AML-193 (cell line): Measurements from ENCODE around the gene TTYH3.
"Not testable (repeated sequence)": the region's sequence is repeated elsewhere in the genome, so short reads cannot be mapped to it uniquely, and the experiment has no call there.

Source experiments
- DNase-seq, 2 experiments: peaks; one replicate each; lab custom pipeline; 2025; lab: John Stamatoyannopoulos, UW

TTYH3 gene

DNA sequence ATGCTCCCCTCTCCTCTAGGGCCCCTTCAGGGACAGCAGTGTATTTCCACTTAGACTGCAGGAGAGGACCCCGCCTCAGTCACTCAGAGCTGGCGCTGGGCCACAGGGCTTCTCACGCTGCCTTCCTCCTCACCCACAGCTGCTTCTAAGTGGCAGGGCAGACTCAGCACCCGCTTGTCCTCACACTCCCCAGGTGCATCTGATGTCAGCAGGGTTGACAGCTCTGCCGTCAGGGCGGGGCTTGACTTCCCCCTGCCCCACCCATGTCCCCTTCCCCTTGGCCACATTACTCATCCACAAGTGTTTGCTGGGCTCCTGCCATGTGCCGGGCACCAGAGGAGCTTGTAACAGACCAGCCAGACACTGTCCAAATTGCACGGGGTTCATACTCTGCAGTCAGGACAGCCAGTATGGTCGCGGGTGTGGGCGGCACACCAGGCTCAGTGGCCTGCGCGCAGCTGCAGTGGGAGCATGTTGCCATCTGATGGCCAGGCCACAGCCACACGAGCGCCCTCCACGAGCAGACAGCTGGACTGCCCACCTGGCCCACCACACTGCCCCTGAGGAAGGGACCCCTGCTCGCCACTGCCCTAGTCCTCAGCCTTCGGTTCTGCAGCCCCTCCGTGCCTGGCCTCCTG, 29.3 kb upstream of the TTYH3 start:
- no peak for DNase-seq

DNA sequence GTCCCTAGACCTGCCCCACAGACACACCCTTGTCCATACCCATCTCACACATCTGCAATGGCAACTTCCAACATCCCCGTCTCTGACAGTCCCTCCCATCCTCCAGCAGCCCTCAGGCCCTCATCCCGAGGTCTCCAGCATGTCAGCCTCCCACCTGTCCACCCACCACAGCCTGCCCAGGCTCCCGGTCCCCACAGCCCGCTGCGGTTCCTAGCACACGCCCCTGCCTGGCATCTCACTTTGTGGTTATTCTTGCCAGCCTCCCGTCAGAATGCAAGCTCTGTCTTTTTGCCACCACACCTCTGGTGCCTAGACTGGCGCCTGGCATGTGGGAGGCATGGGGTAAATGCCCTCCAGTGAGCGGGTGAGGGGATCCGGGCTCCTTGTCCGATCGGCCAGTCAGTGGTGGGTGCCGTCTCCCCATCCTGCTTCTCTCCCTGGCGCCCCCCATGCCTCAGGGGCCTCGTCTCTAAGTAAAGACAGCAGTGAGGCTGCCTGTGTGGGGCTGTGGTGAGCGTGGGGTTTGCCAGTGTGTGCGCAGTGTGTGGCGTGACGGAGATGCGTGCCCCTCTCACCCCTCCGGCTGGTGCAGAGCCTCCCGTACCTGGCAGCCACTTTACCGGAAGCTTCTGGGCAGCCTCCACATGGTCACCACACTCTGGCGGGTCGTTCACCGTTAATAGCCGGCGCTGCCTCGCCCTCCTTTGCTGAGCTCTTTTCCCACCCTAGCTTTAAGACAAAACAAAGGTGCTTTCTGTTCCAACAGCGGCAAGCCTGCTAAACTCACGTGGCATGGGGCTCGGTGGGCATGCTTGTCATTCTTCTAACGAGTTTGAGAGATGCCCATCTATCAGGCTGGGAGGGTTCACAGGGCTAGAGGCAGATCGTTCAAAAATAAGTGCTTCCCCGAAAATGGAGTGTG, 28.5 kb upstream of the TTYH3 start:
- no peak for DNase-seq

DNA sequence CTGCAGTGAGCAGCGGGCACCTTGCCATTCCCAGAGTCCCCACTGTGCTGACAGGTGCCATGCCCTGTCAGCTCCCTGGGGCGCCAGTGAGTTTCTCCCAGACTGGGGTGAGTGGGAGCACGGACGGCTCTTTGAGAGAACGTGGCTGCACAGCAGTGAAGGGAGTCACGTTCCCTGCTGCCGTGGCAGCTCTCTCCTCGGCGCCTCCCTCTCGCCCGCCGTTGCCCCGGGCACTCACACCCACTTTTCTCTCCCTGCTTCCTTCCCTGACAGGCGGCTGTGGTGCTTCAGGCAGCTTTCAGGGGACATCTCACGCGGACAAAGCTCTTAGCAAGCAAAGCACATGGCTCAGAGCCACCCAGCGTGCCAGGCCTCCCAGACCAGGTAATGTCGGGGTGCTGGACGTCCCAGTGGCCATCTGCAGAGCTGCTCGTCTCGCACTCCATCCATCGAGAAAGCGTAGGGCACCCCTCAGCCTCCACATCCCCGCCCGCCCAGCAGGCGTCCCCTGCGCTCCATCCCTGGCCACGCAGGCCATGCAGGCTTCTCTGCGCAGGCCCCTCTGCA, 27.1 kb upstream of the TTYH3 start:
- no peak for DNase-seq

DNA sequence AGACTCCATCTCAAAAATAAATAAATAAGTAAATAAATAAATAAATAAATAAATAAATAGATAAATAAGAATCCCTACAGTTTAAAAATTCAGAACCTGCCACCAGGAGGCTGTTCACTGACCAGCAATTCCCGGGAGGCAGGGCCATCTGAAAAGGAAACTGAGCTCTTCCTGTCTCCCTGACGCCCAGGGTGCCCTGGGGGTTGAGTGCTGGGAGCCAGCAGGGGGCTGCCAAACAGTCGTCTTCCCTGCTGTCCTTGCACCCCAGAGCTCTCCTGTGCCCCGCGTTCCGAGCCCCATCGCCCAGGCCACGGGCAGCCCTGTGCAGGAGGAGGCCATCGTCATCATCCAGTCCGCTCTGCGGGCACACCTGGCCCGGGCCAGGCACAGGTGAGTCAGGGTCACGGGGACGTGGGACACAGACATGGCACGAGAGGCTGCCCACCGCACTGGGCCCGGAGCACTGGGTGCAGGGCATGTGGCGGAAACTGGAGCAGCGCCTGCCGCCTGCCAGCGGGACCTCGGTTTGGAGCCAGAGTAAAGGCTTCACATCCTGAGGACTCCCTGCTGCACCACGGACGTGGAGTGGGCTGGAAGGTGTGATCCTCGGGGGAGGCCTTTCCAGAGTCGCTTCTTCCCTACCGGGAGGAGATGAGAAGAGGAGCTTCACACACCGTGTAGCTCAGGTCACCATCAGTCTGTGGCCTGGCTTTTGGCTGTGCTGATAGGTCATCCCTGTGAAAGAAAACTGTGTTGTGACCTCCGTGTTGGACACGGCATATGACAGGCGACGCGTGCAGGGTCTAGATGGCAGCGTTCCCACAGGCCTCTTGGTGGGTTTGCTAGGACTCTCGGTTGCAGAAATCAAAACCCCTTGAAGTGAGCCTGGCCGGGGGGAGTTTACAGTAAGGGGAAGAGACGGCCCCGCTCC, 25.9 kb upstream of the TTYH3 start:
- no peak for DNase-seq

DNA sequence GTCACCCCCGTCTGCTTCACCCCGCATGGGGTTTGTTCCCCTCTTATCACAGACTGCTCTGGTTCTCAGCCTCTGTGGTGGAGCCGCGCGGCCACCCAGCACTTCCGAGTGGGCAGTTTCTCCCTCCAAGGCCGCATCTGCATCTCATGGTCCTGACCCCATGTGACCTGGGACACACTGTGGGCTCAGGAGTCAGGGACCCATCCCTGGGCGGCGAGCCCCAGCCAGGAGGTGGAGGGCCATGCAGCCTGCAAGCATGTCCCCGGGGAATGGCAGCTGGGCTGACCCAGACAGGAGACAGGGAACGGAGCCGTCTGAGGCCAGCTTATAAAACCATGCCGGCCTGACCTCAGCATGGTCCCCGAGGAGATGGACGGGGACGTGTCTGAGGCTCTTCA, 25.2 kb upstream of the TTYH3 start:
- no peak for DNase-seq

DNA sequence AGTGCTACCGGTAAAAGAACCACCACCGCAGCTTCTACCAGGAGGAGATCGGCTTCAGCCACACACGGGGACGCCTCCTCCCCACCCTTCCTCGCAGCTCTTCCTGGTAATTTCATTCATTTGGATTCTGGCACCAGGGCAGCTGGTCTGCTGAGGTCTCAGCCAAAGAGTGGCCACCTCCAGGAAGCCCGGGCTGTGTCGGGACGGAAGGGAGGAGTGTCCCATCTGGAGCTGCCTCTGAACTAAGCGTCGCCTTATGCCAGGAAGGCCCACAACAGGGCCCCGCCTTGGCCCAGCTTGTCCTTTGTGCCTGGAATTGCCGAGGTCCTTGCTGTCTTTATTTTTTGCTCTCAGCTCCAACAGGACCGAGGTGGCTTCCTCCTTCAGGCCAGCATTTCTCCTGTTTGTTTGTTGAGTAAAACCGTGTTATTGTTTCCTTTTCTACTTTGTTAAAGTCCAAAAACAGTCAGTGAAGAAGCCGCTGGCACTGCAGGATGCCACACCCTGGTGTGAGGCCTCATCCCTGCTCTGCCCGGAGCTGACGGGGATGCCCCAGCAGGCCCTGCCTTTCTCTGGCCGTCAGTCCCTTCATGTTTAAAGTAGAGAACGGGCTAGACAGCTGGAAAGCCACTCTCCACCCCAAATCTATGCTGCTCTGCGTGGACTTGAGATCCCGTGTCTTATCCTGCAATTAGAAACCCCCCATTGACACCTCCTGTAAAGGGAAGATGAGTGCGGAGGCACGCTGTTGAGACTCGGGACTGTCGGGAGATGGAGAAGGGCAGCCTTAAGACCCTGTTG, 24.5 kb upstream of the TTYH3 start:
- no peak for DNase-seq

DNA sequence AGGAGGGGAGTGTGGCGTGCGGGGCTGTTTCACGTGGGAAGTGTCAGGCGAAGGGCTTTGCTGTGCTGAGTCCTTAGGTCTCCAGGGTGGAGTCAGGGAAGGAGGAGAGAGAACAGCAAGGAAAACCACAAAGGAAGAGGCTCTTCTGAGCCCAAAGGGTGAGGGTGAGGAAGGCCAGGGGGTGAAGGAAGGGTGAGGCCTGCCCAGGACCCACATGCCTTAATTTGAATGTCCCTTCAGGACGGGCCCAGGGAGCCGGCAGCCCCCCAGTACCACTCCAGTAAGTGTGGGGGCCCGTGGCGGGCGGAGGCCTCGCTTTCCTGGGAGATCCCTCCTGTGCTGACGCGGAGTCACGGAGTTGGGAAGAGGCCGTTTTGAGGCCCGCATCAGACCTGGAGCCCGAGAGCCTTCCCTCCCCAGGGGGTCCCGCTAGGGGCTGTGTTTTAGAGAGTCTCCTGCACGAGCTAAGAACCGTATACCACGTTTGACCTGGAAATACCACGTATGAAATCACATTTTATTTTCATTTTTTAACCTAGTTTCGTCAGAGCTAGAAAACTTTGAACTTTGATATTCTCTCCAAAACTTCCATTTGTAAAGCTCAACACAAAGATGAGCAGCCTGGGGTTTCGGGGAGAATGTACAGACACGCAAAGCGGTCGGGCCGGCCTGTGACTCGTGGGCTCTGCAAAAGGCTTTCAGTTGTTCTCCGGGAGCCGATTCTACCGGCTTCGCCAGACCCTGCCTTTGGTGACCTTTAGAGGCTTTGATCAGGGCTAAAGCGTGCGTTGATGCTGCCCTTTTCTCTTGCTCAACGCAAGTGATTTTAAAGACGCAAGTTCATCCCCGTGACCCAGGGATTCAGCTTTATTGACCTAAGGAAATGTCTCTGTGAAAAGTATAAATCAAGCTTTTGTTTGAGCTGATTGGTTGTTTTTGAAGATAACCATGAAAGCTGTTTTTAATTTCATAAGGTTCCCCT, 23.6 kb upstream of the TTYH3 start:
- no peak for DNase-seq

DNA sequence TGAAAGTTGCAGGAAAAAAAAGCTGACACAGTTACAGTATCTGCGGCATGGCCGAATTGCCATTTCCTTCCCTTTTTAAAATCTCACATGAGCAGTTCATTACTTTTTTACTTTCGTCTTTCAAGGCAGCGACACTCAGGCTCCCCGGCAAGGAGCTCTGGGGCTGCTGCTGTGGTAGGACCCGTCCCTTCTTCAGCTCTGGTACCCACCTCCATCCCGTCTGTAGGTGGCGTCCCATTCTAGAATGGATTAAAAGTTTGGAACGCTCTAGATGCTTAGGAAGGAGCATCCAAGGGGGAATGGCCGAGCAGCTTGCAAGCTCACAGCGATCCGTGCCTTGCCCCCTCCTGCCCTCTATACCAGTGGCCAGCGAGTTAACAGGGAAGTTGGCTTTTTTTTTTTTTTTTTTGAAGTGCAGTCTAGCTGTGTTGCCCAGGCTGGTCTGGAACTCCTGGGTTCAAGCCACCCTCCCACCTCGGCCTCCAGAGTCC, 22.8 kb upstream of the TTYH3 start:
- DNase-seq = peak; percentile 73 to 75

DNA sequence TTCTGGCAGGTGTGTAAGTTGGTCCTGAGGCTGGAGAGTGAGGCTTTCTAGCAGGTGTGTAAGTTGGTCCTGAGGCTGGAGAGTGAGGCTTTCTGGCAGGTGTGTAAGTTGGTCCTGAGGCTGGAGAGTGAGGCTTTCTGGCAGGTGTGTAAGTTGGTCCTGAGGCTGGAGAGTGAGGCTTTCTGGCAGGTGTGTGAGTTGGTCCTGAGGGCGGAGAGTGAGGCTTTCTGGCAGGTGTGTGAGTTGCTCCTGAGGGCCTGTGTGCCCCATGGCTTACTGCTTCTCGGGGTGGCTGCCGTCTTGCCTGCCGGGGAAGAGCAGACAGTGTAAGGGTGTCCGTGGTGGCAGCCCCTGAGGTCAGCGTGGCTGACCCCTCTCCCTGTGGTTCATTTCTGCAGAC, 22.1 kb upstream of the TTYH3 start:
- not testable (repeated sequence) for DNase-seq

DNA sequence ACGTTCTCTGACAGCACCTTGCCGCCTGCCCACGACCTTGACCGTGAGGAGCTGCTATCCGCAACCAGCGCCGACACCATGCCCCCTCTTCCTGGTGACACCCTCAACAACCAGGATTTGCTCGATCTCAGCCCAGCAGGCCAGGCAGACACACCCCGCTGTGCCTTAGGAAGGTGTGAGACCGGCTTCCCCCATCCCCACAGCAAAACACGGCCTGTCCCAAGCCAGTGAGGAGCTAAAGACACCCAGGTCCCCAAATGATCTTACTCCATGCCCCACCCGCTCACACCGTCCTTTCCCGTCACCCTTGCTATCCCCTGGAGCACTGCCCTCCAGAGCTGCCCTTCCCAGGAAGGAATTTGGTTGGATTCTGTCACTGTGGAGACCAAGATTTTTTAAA, 21.3 kb upstream of the TTYH3 start:
- DNase-seq = no peak

DNA sequence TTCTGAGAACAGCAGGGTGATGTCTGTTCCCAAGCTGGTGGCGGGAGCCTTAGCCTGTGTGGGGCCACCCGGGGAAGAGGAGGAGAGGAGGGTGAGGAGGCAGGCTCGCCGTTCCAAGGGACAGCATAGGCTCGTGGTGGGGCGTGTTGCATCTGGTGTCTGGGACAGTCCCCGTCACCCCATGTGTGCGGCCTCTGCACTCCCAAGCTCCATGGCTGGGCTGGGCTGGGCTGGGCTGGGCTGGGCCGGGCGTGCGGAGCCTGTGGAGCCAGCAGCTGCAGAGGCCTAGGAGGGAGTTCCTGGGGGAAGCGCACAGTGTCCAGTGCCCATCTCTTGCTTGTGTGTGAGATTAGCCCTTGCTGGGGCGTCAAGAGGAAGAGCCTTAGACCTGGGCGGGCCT, 20.9 kb upstream of the TTYH3 start:
- no peak for DNase-seq

DNA sequence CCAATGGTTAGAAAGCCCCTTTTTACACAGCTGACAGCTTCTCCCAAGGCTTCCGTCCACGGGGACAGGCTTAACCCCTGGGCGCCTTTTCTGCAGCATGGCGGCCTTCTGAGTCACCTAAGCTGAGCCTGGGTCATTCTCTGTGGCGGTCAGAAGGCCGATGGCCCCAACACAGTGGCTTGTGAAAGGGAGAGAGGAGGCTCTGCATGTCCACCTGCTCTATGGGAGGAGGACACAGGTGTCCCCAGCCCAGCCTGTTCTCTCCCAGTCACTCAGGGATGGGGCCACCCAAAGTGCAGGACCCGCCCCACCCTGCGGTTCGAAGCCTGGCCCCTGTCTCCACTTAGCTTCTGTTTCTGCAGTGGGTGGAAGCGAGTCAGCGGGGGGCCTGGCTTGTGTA, 20.4 kb upstream of the TTYH3 start:
- DNase-seq = no peak

DNA sequence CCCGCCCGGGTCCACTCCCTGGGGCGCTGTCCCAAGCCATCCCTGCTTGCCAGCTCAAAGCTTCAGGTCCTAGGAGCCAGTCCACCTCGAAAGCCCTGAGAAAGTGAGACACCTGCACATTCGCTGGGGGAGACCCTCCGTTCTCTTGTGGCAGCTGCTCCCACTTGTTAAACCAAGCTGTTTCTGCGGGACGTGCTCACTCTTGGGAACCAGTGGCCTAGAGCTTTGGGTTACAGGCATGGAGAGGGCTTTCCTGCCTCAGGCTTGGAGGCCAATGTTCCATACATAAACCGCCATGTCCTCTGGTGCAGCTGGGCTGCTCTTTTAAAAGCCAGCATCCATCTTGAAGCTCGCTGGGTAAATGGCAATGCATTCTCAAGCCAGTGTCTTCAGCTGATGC, 19.9 kb upstream of the TTYH3 start:
- DNase-seq = no peak

DNA sequence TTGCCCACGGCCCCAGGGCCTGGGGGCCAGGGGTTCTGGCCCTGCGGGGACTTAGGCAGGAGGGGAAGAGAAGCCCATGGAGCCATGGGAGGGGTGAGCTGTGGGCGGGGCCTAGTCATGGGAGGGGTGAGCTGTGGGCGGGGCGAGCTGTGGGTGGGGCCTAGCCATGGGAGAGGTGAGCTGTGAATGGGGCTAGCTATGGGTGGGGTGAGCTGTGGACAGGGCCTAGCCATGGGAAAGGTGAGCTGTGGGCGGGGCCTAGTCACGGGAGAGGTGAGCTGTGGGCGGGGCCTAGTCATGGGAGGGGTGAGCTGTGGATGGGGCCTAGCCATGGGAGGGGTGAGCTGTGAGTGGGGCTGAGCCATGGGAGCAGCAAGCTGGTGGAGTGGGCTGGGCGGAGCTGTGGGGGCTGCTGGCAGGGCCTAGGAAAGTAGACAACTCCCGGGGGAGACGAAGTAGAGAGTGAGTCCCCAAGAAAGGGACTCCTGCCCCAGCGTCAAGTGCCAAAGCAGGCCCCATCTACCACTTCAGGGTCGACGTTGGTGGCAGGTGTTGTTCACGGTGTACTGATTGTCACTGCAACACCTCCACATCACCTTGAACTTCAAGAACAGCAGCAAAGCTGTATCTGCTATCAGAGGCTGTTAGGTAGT, 19.2 kb upstream of the TTYH3 start:
- DNase-seq = no peak

DNA sequence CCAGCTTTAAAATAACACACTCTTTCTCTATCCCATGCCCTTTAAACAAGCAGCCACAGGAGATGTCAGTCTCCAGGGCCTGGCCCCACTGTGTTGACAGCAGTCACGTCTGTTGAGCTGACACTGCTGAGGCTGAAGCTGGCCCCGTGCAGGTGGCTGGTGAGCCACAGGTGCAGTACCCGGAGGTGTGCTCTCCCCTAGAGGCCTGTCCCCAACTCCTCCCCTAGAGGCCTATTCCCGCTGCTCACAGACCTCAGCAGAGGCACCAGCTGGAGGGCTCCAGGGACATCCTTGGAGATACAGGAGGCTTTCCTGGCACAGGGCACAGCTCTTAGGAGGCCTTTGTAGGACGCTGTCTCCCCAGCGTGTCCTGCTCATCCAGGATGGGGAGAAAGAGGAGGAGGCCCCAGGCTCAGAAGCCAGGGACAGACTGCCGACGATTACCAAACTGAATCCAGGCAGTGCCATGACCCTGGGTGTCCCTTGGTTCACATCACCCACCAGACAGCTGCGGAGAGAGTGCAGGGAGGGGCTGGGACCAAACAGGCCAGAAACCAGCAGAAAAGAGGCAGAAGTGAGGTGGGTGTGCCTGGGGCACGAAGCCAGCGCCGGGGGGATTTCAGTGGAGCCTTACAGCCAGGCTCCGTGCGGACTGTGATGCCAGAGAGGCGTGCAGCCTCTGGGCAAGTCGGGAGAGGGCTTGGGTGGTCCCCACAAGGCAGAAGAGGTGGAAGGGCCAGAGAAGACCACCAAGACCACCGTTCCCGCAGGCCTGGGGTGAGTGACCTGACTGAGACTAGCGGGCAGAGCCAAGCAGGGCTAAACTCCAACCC, 18.5 kb upstream of the TTYH3 start:
- DNase-seq = no peak

DNA sequence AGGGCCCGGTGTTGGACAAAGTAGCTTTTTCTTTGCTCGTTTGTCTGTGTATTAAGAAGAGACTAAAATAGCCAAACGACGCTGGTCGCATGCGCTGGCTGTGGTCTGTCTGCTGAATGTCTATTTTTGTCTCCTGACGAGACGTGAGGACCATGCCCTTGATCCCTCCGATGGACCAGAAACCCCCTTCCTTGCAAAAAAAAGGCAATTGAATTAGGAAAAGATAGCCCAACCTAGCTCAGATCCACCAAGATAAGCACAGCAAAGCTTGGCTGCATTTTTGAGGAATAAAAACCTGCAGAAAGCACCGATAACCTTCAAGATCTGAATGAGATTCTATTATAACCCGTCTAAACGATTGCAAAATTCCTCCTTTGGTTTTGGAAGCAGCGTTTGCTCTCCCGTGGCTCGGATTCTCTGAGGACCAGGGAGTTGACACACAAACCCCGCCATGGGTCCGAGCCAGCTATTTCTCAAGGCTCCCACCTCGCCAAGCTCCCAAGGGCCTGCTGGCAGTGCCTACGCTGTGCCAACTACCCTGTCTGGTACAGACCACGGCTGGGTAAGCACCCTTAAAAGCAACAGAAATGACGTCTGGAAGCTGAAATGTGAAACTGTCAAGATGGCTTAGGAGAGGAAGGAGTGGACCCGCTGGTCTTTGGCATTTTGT, 17.7 kb upstream of the TTYH3 start:
- no peak for DNase-seq

DNA sequence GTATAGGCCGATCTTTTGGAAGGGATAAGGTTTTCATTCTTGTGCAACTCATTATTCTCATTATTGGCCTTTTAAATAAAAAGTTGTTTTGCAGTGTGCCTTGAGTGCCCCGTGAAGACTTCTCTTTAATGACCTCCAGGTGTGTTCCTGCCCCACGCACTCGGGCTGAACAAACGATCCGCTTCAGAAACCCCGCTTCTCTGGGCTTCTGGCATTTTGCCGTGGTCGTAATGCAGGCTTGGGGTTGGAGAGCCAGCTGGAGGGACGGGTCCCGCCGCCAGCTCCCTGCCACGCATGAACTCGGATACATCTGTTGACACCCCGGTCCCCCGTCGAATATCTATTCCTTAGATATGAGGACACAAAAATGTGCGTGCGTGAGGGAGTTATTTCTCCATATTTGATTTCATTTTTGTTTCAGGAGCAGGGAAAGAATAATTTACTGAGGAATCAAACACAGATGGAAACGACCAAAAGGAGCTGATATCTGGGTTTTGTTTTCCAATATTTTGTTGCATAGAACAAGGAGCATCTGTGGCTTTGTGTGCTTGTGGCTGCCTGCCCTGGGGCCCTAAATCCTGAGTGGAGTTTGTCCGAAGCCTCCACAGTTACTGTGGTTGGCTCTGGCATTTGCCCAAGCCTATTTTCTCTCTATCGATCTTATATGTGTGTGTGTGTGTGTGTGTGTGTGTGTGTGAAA, 17.0 kb upstream of the TTYH3 start:
- no peak for DNase-seq
